ENCODE measurements around the gene PDE4D. TPM values are rescaled to one million over a fixed set of nuclear protein-coding genes. Genes with fewer than 3 reads are reported as not detected.
A peak's percentile ranks its signal among the peaks of the same experiment; 100 is the strongest.

The PDE4D gene
- total RNA-seq, 1 experiment from 2014 or later, result 3.3 TPM

DNA sequence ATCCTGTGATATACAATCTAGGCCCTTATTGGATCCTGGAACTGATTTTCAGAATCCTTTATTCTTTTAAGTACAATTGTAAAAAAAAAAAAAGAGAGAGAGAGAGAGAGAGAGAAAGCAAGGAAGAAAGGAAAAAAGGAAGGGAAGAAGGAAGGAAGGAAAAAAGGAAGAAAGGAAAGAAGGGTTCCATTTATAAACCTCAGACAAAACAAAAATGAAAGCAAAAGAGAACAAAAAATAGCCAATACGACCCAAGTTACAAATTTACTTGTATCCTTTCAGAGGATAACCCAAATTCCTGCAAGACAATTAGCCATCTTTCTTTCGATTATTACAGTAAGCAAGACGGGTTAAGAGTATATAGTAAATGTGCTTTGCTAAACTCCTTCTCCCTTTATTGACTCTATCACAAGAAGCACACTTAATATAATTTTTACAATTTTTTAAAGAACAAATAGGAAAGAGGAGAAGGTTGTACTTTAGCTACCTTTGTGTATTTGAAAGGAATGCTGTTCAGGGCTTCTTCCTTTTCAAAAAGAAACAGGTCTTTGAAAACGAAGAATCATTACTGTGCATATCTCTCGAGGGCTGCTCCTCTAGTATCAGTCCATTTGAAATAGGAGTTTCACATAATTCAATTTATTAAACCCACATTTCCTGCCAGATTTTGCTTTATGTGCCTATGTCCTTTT is 767.4 kb downstream of the PDE4D start:
- H3K36me3 Mint-ChIP-seq, result no peaks in the 10 kb centered on the region
- H3K4me3 Mint-ChIP-seq, result no peak overlapping the region
- DNase-seq (ENCODE audit: low spot score) (no peak), ATAC-seq (no peak)
- peaks cover 8% of the 10 kb centered on the region for H3K4me1 Mint-ChIP-seq
- peak overlapping the region; percentile 69 for H3K27ac Mint-ChIP-seq
- CTCF ChIA-PET, result no interaction called here
- POLR2A ChIA-PET, result no interaction called here
- no peaks in the 10 kb centered on the region for H3K9me3 Mint-ChIP-seq
- TF ChIP-seq NFE2L1 (CRISPR knock-in tag; IDR thresholded peaks at IDR 0.05), result no peak
- H3K27me3 Mint-ChIP-seq (ENCODE audit: low read depth), result no peaks in the 10 kb centered on the region

DNA sequence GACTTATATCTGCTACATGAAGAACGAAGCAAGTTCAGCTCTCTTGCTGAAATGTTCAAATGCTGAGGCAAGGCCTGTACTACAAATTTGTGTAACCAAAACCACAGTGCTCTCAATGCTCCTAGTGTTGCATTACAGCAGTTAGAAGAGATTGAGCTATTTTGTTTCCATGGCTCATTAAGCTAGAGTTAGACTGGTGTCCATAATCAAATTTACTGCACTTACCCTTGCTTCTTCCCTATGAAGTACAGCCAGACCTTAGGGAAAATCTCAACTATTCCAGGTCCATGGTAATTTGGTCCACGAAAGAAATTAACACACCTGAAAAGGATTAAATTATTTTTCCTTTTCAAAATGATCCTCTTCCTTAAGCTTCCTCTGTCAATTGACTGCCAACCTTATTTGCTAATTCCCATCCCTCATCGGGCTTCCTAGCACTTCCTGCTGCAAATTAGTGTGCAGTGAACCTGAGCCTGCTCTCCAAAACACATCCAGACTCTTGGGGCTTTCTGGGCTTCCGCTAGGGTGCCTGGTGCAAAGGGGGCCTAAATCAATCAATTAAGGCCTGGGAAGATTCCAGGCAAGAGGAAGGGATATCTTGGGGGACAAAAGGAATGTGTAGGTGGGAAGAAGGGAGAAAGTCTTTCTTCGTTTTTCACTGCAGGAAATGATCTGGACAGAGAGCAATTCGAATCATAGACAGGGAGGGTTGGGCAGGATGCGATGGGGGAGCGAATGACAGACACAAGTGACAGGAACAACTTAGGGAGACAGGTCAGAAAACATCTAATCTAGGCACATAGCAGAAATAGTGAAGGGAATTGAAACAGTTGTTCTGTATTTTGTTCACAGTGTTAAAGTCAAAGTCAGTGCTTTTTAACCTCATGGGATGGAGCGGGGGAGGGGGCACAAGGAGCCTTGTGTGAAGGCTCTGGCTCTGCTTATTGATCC is 768.2 kb downstream of the PDE4D start:
- Mint-ChIP-seq H3K4me1 (no peaks in the 10 kb centered on the region), H3K4me3 (no peak overlapping the region), H3K27me3 (ENCODE audit: low read depth) (no peaks in the 10 kb centered on the region), H3K27ac (no peak overlapping the region), H3K36me3 (no peaks in the 10 kb centered on the region), H3K9me3 (no peaks in the 10 kb centered on the region)
- ChIA-PET CTCF (no interaction called here), POLR2A (no interaction called here)
- no peak for TF ChIP-seq HMGA2 (CRISPR knock-in tag; IDR thresholded peaks at IDR 0.05)
- TF ChIP-seq ZNF671 (CRISPR knock-in tag; IDR thresholded peaks at IDR 0.05), result no peak
- no peak for TF ChIP-seq NFYB (CRISPR knock-in tag; conservative IDR thresholded peaks at IDR 0.05; ENCODE audit: low read depth)
- TF ChIP-seq FOXK1 (CRISPR knock-in tag; IDR thresholded peaks at IDR 0.05), result no peak
- no peak for TF ChIP-seq FOXP1 (CRISPR knock-in tag; IDR thresholded peaks at IDR 0.05; ENCODE audit: borderline replicate concordance)
- TF ChIP-seq, protein P1, sequence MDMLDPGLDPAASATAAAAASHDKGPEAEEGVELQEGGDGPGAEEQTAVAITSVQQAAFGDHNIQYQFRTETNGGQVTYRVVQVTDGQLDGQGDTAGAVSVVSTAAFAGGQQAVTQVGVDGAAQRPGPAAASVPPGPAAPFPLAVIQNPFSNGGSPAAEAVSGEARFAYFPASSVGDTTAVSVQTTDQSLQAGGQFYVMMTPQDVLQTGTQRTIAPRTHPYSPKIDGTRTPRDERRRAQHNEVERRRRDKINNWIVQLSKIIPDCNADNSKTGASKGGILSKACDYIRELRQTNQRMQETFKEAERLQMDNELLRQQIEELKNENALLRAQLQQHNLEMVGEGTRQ (CRISPR knock-in tag; IDR thresholded peaks at IDR 0.05), result no peak
- TF ChIP-seq, protein P2, sequence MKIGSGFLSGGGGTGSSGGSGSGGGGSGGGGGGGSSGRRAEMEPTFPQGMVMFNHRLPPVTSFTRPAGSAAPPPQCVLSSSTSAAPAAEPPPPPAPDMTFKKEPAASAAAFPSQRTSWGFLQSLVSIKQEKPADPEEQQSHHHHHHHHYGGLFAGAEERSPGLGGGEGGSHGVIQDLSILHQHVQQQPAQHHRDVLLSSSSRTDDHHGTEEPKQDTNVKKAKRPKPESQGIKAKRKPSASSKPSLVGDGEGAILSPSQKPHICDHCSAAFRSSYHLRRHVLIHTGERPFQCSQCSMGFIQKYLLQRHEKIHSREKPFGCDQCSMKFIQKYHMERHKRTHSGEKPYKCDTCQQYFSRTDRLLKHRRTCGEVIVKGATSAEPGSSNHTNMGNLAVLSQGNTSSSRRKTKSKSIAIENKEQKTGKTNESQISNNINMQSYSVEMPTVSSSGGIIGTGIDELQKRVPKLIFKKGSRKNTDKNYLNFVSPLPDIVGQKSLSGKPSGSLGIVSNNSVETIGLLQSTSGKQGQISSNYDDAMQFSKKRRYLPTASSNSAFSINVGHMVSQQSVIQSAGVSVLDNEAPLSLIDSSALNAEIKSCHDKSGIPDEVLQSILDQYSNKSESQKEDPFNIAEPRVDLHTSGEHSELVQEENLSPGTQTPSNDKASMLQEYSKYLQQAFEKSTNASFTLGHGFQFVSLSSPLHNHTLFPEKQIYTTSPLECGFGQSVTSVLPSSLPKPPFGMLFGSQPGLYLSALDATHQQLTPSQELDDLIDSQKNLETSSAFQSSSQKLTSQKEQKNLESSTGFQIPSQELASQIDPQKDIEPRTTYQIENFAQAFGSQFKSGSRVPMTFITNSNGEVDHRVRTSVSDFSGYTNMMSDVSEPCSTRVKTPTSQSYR (CRISPR knock-in tag; IDR thresholded peaks at IDR 0.05), result no peak
- ATAC-seq (peak; percentile 14), DNase-seq (ENCODE audit: low spot score) (peak; percentile 17)

DNA sequence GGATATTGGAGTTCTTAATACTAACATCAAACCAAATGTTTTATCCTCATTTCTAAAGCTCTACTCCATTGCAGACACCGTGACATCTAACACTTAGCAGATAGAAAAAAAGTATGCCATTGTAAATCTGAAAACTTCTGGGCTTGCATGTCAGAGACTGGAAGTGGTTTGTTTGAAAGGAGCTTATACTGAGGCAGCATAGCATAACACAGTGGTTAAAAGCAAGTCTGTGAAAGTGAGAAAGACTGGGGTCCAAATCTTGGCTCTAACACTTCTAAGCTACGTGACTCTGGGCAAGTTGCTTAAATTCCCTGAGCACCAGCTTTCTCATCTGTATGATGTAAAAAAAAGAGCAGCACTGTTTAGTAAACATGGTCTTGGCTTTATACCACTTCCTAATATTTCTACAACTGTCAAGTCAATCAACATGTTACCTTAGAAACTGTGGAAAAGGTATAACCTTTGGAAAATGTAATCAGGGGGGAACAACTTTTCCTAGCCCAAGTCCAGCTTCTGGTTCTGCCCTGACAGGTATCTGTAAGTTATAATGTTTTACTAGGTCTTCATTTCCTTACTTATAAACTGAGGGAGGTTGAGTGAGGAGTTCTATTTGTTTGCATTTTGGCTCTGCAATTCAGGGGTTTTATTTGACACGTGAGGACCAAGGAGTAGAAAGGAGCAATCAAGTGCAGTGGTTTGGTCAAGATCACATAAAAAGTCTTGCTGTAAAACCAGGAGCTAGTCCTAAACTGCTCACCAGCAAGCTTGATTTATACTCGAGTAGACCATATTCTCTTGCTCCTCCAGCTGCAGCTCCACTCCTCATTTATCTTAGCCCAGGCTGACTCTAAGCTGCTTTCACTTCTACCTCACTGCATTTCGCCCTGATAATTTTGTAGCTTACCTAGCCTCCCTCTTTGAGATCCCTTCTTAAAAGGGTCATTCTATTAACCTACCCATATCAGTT is 769.6 kb downstream of the PDE4D start:
- ChIA-PET CTCF (no interaction called here), POLR2A (interaction anchor here (0.6 kb wide), 1 partner anchor 67 kb away, joined by 4 read pairs; no protein-coding TSS in a partner anchor)
- ATAC-seq (no peak), DNase-seq (ENCODE audit: low spot score) (no peak)
- H3K4me3 Mint-ChIP-seq, result no peak overlapping the region
- H3K4me1 Mint-ChIP-seq, result no peaks in the 10 kb centered on the region
- no peaks in the 10 kb centered on the region for H3K27me3 Mint-ChIP-seq (ENCODE audit: low read depth)
- H3K9me3 Mint-ChIP-seq, result no peaks in the 10 kb centered on the region
- no peak overlapping the region for H3K27ac Mint-ChIP-seq
- no peaks in the 10 kb centered on the region for H3K36me3 Mint-ChIP-seq
- TF ChIP-seq, protein P3, sequence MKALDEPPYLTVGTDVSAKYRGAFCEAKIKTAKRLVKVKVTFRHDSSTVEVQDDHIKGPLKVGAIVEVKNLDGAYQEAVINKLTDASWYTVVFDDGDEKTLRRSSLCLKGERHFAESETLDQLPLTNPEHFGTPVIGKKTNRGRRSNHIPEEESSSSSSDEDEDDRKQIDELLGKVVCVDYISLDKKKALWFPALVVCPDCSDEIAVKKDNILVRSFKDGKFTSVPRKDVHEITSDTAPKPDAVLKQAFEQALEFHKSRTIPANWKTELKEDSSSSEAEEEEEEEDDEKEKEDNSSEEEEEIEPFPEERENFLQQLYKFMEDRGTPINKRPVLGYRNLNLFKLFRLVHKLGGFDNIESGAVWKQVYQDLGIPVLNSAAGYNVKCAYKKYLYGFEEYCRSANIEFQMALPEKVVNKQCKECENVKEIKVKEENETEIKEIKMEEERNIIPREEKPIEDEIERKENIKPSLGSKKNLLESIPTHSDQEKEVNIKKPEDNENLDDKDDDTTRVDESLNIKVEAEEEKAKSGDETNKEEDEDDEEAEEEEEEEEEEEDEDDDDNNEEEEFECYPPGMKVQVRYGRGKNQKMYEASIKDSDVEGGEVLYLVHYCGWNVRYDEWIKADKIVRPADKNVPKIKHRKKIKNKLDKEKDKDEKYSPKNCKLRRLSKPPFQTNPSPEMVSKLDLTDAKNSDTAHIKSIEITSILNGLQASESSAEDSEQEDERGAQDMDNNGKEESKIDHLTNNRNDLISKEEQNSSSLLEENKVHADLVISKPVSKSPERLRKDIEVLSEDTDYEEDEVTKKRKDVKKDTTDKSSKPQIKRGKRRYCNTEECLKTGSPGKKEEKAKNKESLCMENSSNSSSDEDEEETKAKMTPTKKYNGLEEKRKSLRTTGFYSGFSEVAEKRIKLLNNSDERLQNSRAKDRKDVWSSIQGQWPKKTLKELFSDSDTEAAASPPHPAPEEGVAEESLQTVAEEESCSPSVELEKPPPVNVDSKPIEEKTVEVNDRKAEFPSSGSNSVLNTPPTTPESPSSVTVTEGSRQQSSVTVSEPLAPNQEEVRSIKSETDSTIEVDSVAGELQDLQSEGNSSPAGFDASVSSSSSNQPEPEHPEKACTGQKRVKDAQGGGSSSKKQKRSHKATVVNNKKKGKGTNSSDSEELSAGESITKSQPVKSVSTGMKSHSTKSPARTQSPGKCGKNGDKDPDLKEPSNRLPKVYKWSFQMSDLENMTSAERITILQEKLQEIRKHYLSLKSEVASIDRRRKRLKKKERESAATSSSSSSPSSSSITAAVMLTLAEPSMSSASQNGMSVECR (CRISPR knock-in tag; IDR thresholded peaks at IDR 0.05; ENCODE audit: borderline replicate concordance), result no peak
- TF ChIP-seq, protein P4, sequence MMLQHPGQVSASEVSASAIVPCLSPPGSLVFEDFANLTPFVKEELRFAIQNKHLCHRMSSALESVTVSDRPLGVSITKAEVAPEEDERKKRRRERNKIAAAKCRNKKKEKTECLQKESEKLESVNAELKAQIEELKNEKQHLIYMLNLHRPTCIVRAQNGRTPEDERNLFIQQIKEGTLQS (CRISPR knock-in tag; conservative IDR thresholded peaks at IDR 0.05), result no peak
- TF ChIP-seq, protein P5, sequence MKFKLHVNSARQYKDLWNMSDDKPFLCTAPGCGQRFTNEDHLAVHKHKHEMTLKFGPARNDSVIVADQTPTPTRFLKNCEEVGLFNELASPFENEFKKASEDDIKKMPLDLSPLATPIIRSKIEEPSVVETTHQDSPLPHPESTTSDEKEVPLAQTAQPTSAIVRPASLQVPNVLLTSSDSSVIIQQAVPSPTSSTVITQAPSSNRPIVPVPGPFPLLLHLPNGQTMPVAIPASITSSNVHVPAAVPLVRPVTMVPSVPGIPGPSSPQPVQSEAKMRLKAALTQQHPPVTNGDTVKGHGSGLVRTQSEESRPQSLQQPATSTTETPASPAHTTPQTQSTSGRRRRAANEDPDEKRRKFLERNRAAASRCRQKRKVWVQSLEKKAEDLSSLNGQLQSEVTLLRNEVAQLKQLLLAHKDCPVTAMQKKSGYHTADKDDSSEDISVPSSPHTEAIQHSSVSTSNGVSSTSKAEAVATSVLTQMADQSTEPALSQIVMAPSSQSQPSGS (CRISPR knock-in tag; IDR thresholded peaks at IDR 0.05; ENCODE audit: borderline replicate concordance, low read depth), result no peak
- TF ChIP-seq, protein P1 (CRISPR knock-in tag; IDR thresholded peaks at IDR 0.05), result no peak
- TF ChIP-seq, protein P6, sequence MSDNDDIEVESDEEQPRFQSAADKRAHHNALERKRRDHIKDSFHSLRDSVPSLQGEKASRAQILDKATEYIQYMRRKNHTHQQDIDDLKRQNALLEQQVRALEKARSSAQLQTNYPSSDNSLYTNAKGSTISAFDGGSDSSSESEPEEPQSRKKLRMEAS (CRISPR knock-in tag; IDR thresholded peaks at IDR 0.05), result no peak
- TF ChIP-seq, protein P7, sequence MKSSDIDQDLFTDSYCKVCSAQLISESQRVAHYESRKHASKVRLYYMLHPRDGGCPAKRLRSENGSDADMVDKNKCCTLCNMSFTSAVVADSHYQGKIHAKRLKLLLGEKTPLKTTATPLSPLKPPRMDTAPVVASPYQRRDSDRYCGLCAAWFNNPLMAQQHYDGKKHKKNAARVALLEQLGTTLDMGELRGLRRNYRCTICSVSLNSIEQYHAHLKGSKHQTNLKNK (CRISPR knock-in tag; IDR thresholded peaks at IDR 0.05), result no peak
- TF ChIP-seq NFE2L1 (CRISPR knock-in tag; IDR thresholded peaks at IDR 0.05), result no peak
- no peak for TF ChIP-seq NFYB (CRISPR knock-in tag; conservative IDR thresholded peaks at IDR 0.05; ENCODE audit: low read depth)
